ENCODE data around the gene PYDC2. TPM values are rescaled to one million over a fixed set of nuclear protein-coding genes. Genes with fewer than 3 reads are reported as not detected.

The PYDC2 gene
- total and polyA plus RNA-seq, 2 experiments from 2014 or later = not detected

DNA sequence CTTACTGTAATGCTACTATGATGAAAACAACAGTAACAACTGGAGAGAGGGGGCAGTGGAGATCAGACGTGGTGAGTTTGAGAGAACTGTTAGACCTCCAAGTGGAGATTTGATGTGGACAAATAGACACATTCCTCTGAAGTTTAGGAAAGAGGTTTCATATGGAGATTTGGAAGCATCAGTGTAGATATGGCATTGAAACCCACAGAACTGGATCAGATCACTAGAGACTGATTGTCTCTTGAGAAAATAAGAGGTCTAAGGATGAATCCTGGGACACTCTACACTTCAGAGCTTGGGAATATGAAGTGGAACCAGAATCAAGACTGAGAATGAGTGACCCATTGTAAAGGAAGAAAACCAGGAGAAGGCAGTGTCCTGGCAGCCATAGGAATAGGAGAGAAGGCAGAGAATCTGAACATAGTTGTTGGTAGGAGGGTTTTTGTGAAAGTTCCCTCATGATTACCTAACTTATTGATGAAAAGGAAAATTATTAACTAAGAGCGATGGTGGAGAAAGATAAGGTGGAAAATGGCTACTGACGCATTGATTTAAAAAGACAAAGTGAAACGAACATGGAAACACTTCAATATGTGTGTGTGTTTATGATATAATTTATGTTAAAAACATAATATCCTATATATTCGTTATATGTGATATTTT lies 29.7 kb upstream of the PYDC2 start:
- TF ChIP-seq CTCF (IDR thresholded peaks at IDR 0.05; ENCODE audit: low read depth, low read length) = no peak
- no peak overlapping the region for H3K4me3 ChIP-seq

GRCh38 chr3:191432162-191432561 lies 28.8 kb upstream of the PYDC2 start:
- H3K4me3 ChIP-seq = no peak overlapping the region
- TF ChIP-seq CTCF (IDR thresholded peaks at IDR 0.05; ENCODE audit: low read depth, low read length) = no peak

More for the DNA sequence above, 29.7 kb upstream of the PYDC2 start:
- H3K27ac ChIP-seq = no peak overlapping the region
- no peaks in the 10 kb centered on the region for H3K9me3 ChIP-seq (ENCODE audit: low read depth)
- H3K36me3 ChIP-seq = no peaks in the 10 kb centered on the region
- H3K27me3 ChIP-seq = no peaks in the 10 kb centered on the region
- DNase-seq (ENCODE audit: low read depth in 1 of 2, low spot score in 1 of 2) = no peak
- peaks cover 5% of the 10 kb centered on the region for H3K4me1 ChIP-seq (ENCODE audit: low read depth)

DNA sequence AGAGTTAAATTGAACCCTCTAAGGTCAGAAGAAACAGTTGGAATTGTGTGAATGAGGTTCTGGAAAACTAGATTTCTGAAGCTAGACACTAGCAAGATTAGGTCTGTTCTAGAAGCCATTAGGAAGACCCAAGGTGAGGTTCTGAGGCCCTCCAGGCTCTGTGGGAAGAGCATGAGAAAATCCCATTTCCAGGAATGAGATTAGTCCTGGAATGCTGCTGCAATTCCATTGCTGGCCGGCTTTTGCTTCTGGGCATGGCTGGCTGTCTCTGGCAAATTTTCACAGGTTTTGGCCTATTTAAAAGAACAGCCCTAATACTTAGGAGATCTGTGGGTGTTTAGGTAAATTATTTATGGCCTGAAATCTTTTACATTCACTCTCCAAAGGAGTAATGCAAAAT lies 26.9 kb upstream of the PYDC2 start:
- no peak overlapping the region for H3K4me3 ChIP-seq
- peaks cover 5% of the 10 kb centered on the region for H3K4me1 ChIP-seq (ENCODE audit: low read depth)
- TF ChIP-seq CTCF (IDR thresholded peaks at IDR 0.05; ENCODE audit: low read depth, low read length) = no peak
- H3K36me3 ChIP-seq = no peaks in the 10 kb centered on the region
- H3K27ac ChIP-seq = no peak overlapping the region
- no peak for DNase-seq (ENCODE audit: low read depth in 1 of 2, low spot score in 1 of 2)
- no peaks in the 10 kb centered on the region for H3K9me3 ChIP-seq (ENCODE audit: low read depth)
- H3K27me3 ChIP-seq = no peaks in the 10 kb centered on the region

More at GRCh38 chr3:191432162-191432561, 28.8 kb upstream of the PYDC2 start:
- H3K27me3 ChIP-seq = no peaks in the 10 kb centered on the region
- no peak overlapping the region for H3K27ac ChIP-seq
- no peaks in the 10 kb centered on the region for H3K9me3 ChIP-seq (ENCODE audit: low read depth)
- no peak for DNase-seq (ENCODE audit: low read depth in 1 of 2, low spot score in 1 of 2)
- H3K36me3 ChIP-seq = no peaks in the 10 kb centered on the region
- peaks cover 5% of the 10 kb centered on the region for H3K4me1 ChIP-seq (ENCODE audit: low read depth)

GRCh38 chr3:191435981-191436380 lies 25.0 kb upstream of the PYDC2 start:
- TF ChIP-seq CTCF (IDR thresholded peaks at IDR 0.05; ENCODE audit: low read depth, low read length) = no peak
- Histone ChIP-seq H3K9me3 (ENCODE audit: low read depth) (no peaks in the 10 kb centered on the region), H3K27ac (no peak overlapping the region), H3K27me3 (no peaks in the 10 kb centered on the region), H3K36me3 (no peaks in the 10 kb centered on the region), H3K4me1 (ENCODE audit: low read depth) (no peaks in the 10 kb centered on the region), H3K4me3 (no peak overlapping the region)
- no peak for DNase-seq (ENCODE audit: low read depth in 1 of 2, low spot score in 1 of 2)

DNA sequence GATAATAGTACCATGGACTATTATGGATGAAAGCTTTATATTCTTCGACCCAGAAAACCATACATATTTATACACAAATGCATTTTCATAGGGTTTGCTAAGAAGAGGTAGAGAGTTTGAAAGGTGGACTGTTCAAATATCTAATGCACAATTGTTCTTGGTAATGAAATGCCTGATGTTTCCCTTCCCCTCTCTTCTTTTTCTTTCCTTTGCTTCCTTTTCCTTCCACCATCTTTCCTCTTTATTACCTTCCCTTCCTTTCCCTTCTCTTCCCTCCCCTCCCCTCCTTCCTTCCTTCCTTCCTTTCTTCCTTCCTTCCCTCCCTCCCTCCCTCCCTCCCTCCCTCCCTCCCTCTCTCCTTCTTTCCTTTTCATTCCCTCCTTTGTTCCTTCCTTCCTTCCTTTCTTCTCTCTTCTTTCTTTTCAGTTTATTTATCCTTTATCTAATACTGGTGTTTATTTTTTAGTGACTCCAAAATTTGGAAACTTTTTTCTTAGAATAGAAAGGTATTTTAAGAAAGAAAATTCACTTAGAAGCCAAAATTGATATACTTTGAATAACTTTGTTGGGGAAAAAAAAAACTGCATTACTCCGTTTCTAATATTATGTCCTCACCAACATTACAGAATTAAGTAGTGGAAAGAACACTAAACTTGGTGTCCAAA lies 22.7 kb upstream of the PYDC2 start:
- H3K4me3 ChIP-seq = no peak overlapping the region
- H3K27ac ChIP-seq = no peak overlapping the region
- no peaks in the 10 kb centered on the region for H3K4me1 ChIP-seq (ENCODE audit: low read depth)
- no peaks in the 10 kb centered on the region for H3K9me3 ChIP-seq (ENCODE audit: low read depth)
- H3K27me3 ChIP-seq = no peaks in the 10 kb centered on the region
- no peaks in the 10 kb centered on the region for H3K36me3 ChIP-seq
- TF ChIP-seq CTCF (IDR thresholded peaks at IDR 0.05; ENCODE audit: low read depth, low read length) = no peak
- DNase-seq (ENCODE audit: low read depth in 1 of 2, low spot score in 1 of 2) = no peak

All from cardiac muscle cell (in vitro differentiated cells and primary cell).